Smooth muscle cell (in vitro differentiated cells): ENCODE measurements around the gene TMEM132C. TPM values are rescaled to one million over a fixed set of nuclear protein-coding genes. Genes with fewer than 3 reads are reported as not detected.
A peak's percentile ranks its signal among the peaks of the same experiment; 100 is the strongest.
"Not testable (repeated sequence)": the region's sequence is repeated elsewhere in the genome, so short reads cannot be mapped to it uniquely, and the experiment has no call there.

Experiments
- DNase-seq: peaks from one replicate; lab custom pipeline; 2025; ENCODE audit not compliant: unreplicated experiment; lab: John Stamatoyannopoulos, UW
- H2AFZ ChIP-seq: fragments of 200-600 bp; sonication (generic); 2 replicates; pipeline ENCODE4 v1.6.0; 2016; ENCODE audit warnings: antibody characterized with exemption, low read depth, mild to moderate bottlenecking
- H3F3A ChIP-seq: fragments of 200-600 bp; sonication (generic); 2 replicates; pipeline ENCODE4 v1.6.0; 2017; ENCODE audit warnings: antibody characterized with exemption, low read depth
- H3K27ac ChIP-seq: fragments of 200-600 bp; sonication (generic); 2 replicates; pipeline ENCODE4 v1.5.1; 2016; ENCODE audit warnings: low read depth, mild to moderate bottlenecking
- H3K27me3 ChIP-seq: fragments of 200-600 bp; sonication (generic); 2 replicates; pipeline ENCODE4 v1.6.1; 2016; ENCODE audit warnings: low read depth, mild to moderate bottlenecking
- H3K36me3 ChIP-seq: fragments of 200-600 bp; sonication (generic); 2 replicates; pipeline ENCODE4 v1.5.1; 2016; ENCODE audit warnings: low read depth
- H3K4me1 ChIP-seq: fragments of 200-600 bp; sonication (generic); 2 replicates; pipeline ENCODE4 v1.5.1; 2016; ENCODE audit warnings: low read depth
- H3K4me2 ChIP-seq: fragments of 200-600 bp; sonication (generic); 2 replicates; pipeline ENCODE4 v1.6.0; 2016; ENCODE audit warnings: mild to moderate bottlenecking
- H3K4me3 ChIP-seq: fragments of 200-600 bp; sonication (generic); 2 replicates; pipeline ENCODE4 v1.5.1; 2016; ENCODE audit warnings: mild to moderate bottlenecking
- H3K79me2 ChIP-seq: fragments of 200-600 bp; sonication (generic); 2 replicates; pipeline ENCODE4 v1.6.0; 2016; ENCODE audit warnings: low read depth, mild to moderate bottlenecking
- H3K9ac ChIP-seq: fragments of 200-600 bp; sonication (generic); 2 replicates; pipeline ENCODE4 v1.6.0; 2016; ENCODE audit warnings: low read depth
- H3K9me3 ChIP-seq: fragments of 200-600 bp; sonication (generic); replicated peaks from 2 replicates; pipeline ENCODE4 v1.5.1; 2016; ENCODE audit warnings: low read depth
- H4K20me1 ChIP-seq: fragments of 200-600 bp; sonication (generic); 2 replicates; pipeline ENCODE4 v1.6.0; 2016; ENCODE audit warnings: low read depth
- WGBS: methylation state at CpG from one replicate; pipeline ENCODE4 v1.1.7; 2016; ENCODE audit warnings: low lambda C conversion rate; 5-methylcytosine and 5-hydroxymethylcytosine counted together
- polyA plus RNA-seq: library from polyadenylated mRNA; unstranded; fragments of >200 nt; fragmentation: Nextera tagmentation; extraction: Ambion mirVana; gene quantifications from 2 replicates; pipeline ENCODE4 v1.2.1, GENCODE V29; 2016
- total RNA-seq: library from RNA; depleted of rRNA; stranded (reverse); fragments of >200 nt; gene quantifications from 2 replicates; pipeline ENCODE4 v1.2.3, GENCODE V29; 2014
- TF ChIP-seq, protein P1 (sequence below): fragments of 200-600 bp; sonication (generic); IDR thresholded peaks from 2 replicates; pipeline ENCODE4 v1.5.1; 2017; ENCODE audit warnings: borderline replicate concordance, mild to moderate bottlenecking, antibody characterized with exemption; ENCODE audit not compliant: insufficient read depth, poor library complexity, severe bottlenecking

Gene TMEM132C
- total and polyA plus RNA-seq, 2 experiments from 2014 or later = 0.49 to 0.77 TPM

DNA sequence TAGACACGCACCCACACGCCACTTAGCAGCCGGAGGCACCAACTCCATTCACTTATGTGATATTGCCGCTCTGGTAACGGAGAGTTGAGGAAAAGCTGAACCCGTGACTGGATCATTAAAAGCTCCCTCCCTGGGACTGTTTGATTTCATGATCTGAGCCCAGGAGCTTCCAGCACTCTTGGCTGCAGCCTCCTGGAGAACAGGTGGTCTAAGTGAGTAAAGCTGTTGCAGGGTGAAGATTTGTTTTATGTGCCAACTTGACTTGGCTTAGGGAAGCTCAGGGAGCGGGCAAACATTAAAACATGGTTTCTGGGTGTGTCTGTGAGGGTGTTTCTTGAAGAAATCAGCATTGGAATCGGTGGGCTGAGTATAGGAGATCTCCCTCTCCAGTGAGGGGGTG lies 16.9 kb upstream of the TMEM132C start:
- TF ChIP-seq, protein P1, sequence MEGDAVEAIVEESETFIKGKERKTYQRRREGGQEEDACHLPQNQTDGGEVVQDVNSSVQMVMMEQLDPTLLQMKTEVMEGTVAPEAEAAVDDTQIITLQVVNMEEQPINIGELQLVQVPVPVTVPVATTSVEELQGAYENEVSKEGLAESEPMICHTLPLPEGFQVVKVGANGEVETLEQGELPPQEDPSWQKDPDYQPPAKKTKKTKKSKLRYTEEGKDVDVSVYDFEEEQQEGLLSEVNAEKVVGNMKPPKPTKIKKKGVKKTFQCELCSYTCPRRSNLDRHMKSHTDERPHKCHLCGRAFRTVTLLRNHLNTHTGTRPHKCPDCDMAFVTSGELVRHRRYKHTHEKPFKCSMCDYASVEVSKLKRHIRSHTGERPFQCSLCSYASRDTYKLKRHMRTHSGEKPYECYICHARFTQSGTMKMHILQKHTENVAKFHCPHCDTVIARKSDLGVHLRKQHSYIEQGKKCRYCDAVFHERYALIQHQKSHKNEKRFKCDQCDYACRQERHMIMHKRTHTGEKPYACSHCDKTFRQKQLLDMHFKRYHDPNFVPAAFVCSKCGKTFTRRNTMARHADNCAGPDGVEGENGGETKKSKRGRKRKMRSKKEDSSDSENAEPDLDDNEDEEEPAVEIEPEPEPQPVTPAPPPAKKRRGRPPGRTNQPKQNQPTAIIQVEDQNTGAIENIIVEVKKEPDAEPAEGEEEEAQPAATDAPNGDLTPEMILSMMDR = no peak
- DNase-seq = no peak
- Histone ChIP-seq H3K27me3 (no peaks in the 10 kb centered on the region), H3K4me2 (no peak overlapping the region), H3K4me3 (no peak overlapping the region), H3K9ac (no peak overlapping the region), H3K27ac (no peak overlapping the region), H3K4me1 (no peaks in the 10 kb centered on the region), H3F3A (no peaks in the 10 kb centered on the region), H3K36me3 (no peaks in the 10 kb centered on the region), H3K79me2 (no peaks in the 10 kb centered on the region), H4K20me1 (no peaks in the 10 kb centered on the region), H2AFZ (no peak overlapping the region), H3K9me3 (no peaks in the 10 kb centered on the region)
- 86% methylated on average over 8 of the region's 8 CpGs for WGBS

DNA sequence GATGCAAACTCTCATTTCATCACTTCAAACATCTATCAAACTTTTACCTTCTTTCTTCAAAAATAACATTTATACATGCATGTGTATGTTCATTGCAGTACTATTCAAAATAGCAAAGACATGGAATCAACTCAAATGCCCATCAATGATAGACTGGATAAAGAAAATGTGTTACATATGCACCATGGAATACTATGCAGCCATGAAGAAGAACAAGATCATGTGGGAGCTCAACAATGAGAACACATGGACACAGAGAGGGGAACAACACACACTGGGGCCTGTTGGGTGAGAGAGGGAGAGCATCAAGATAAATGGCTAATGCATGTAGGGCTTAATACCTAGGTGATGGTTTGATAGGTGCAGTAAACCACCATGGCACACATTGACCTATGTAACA lies 13.1 kb upstream of the TMEM132C start:
- DNase-seq, H3K4me1 ChIP-seq, H3K9me3 ChIP-seq, H3K4me2 ChIP-seq, H3K4me3 ChIP-seq, H3K36me3 ChIP-seq, H2AFZ ChIP-seq, H3K79me2 ChIP-seq, H3K27ac ChIP-seq, H4K20me1 ChIP-seq, H3K9ac ChIP-seq, H3F3A ChIP-seq, H3K27me3 ChIP-seq: not testable (repeated sequence)

DNA sequence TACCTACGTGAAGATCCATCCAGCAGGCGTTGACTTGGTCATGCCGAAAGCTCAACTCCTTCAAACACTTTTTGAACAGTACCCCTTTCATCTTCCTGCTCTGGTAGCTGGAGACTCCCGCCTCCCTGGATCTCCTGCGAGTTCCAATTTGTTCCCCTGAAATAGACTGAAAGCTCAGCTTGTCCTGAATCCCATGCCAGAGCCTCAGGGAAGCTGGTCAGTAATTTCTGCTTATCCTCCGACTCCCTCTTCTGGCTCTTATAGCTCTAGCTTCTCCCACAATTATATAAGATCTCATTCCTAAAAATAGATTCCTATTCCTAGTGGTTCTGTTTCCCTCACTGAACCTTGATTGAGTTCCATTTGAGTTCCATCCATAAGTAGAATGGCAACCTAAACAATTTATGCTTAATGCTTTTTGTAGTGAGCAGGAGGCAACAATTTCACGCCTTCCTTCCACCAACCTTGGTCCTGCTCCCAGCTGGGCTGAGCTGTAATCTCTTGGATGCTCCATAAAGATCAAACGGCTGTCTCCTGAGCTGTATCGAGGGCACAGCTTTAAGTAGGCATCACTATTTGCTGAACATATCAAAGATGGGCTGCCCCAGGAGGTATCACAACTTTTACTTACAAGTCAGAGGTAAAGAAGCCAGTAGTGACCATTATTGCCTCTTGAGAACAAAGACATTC lies 8.0 kb upstream of the TMEM132C start:
- Histone ChIP-seq H3K4me1 (no peaks in the 10 kb centered on the region), H2AFZ (no peak overlapping the region), H3K27me3 (no peaks in the 10 kb centered on the region), H3K79me2 (no peaks in the 10 kb centered on the region), H3K36me3 (no peaks in the 10 kb centered on the region), H3K9me3 (peaks cover 2% of the 10 kb centered on the region), H3K27ac (no peak overlapping the region), H3K4me2 (no peak overlapping the region), H3K4me3 (no peak overlapping the region), H4K20me1 (no peaks in the 10 kb centered on the region), H3K9ac (no peak overlapping the region), H3F3A (no peaks in the 10 kb centered on the region)
- TF ChIP-seq, protein P1 = no peak
- 71% methylated on average over 9 of the region's 9 CpGs for WGBS
- DNase-seq = no peak

DNA sequence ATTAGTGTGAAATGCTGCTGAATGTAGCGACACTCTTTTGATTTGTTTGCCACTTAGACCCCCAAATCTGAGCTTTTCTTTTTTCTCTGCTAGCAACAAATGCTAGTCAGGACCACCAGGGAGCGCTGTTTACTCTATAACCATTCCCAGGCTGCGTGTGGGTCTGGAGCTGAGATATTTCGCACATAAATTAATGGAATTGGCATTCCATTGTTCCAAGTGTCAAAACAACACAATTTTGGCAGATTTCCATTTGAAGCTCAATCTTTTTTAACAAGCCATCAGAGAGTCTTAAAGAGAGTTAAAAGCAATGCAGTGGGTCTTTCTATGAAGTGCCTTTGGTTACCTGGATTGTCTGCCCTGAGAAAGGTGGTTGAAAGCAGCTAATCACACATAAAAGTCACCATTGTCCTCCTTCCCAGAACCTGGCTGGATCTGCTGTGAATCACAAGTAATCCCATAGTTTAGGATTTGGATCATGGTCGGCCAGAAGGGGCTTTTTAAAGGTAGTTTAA lies 7.4 kb upstream of the TMEM132C start:
- no peaks in the 10 kb centered on the region for H3K36me3 ChIP-seq
- no peak overlapping the region for H2AFZ ChIP-seq
- TF ChIP-seq, protein P1 = peak; percentile 85
- no peaks in the 10 kb centered on the region for H3K27me3 ChIP-seq
- no peak overlapping the region for H3K4me2 ChIP-seq
- H3K79me2 ChIP-seq = no peaks in the 10 kb centered on the region
- WGBS = 13% methylated on average over 5 of the region's 5 CpGs
- no peak overlapping the region for H3K27ac ChIP-seq
- no peaks in the 10 kb centered on the region for H3F3A ChIP-seq
- no peak overlapping the region for H3K4me3 ChIP-seq
- no peak for DNase-seq
- H3K9me3 ChIP-seq = peaks cover 7% of the 10 kb centered on the region
- H3K9ac ChIP-seq = no peak overlapping the region
- no peaks in the 10 kb centered on the region for H4K20me1 ChIP-seq
- H3K4me1 ChIP-seq = no peaks in the 10 kb centered on the region
